Ishikawa (cell line): Measurements from ENCODE around the gene ARL10.

Experiments used
- RAD21 ChIP-seq: IDR thresholded peaks from 2 replicates; pipeline ENCODE4 v1.6.1; 2012; ENCODE audit warnings: low read depth
- YY1 ChIP-seq: IDR thresholded peaks from 2 replicates; pipeline ENCODE4 v1.6.1; 2012; ENCODE audit warnings: low read depth

- TF ChIP-seq RAD21 (no peak), YY1 (no peak)
These were observed 6.6 kb downstream of the ARL10 start for GRCh38 chr5:176371621-176372539.
